Measurements from ENCODE around the gene CYP27B1. TPM values are rescaled to one million over a fixed set of nuclear protein-coding genes. Genes with fewer than 3 reads are reported as not detected.

The CYP27B1 gene
- total RNA-seq, 1 experiment from 2014 or later: 4.7 TPM

DNA sequence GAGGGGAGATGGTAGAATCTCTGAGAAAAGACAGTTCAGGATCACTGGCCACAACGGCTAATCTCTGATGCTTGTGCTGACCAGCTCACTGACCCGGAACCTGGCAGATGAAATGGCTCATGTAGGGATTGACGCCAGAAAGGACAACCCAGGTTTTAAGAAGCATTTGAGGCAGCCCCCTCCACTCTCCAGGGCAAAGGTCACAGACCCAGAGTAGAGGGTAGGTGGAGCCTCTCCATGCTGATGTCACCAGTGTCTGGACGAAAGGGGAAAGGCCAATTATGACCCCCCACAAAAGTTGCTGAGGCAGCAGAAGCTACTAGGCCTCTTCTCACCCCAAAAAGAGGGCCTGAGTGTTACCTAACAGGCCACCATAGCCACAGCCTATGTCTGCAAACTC is 3.9 kb upstream of the CYP27B1 start:
- Histone ChIP-seq H3K4me3 (ENCODE audit: low read depth, low read length, poor library complexity, severe bottlenecking) (no peak overlapping the region), H3K4me1 (ENCODE audit: insufficient read depth, low read length, poor library complexity, severe bottlenecking) (peaks cover 25% of the 10 kb centered on the region), H3K9me3 (ENCODE audit: low read depth, low read length, poor library complexity, severe bottlenecking) (no peaks in the 10 kb centered on the region), H3K36me3 (ENCODE audit: insufficient read depth, low read length, poor library complexity, severe bottlenecking) (peaks cover 6% of the 10 kb centered on the region), H3K27ac (ENCODE audit: low read depth, low read length, poor library complexity, severe bottlenecking) (no peak overlapping the region), H3K27me3 (replicated peaks; ENCODE audit: insufficient read depth, low read depth, low read length, poor library complexity) (peaks cover 10% of the 10 kb centered on the region)
- BruUV-seq (replicated peaks): no TSS peak
- POLR2A ChIA-PET (ENCODE audit: low non-redundant PET): no interaction called here
- no peak for TF ChIP-seq EZH2 (IDR thresholded peaks at IDR 0.05; ENCODE audit: borderline replicate concordance, low read depth, low read length, poor library complexity, severe bottlenecking)
- CTCF ChIA-PET: no interaction called here
- intact Hi-C loops (cut with micrococcal nuclease; ENCODE audit: unreplicated experiment): no loop called here
- DNase-seq (ENCODE audit: low spot score): no peak

- POLR2A ChIA-PET (ENCODE audit: low non-redundant PET): no interaction called here
- peaks cover 36% of the 10 kb centered on the region for H3K4me1 ChIP-seq (ENCODE audit: insufficient read depth, low read length, poor library complexity, severe bottlenecking)
- BruUV-seq (replicated peaks): no TSS peak
- TF ChIP-seq CTCF (conservative IDR thresholded peaks at IDR 0.05; ENCODE audit: low read depth, low read length) (no peak), EZH2 (IDR thresholded peaks at IDR 0.05; ENCODE audit: borderline replicate concordance, low read depth, low read length, poor library complexity, severe bottlenecking) (no peak)
- H3K27ac ChIP-seq (ENCODE audit: low read depth, low read length, poor library complexity, severe bottlenecking): no peak overlapping the region
- no peaks in the 10 kb centered on the region for H3K9me3 ChIP-seq (ENCODE audit: low read depth, low read length, poor library complexity, severe bottlenecking)
- CTCF ChIA-PET: no interaction called here
- H3K27me3 ChIP-seq (replicated peaks; ENCODE audit: insufficient read depth, low read depth, low read length, poor library complexity): peaks cover 21% of the 10 kb centered on the region
- no peak overlapping the region for H3K4me3 ChIP-seq (ENCODE audit: low read depth, low read length, poor library complexity, severe bottlenecking)
- peaks cover 6% of the 10 kb centered on the region for H3K36me3 ChIP-seq (ENCODE audit: insufficient read depth, low read length, poor library complexity, severe bottlenecking)
- intact Hi-C loops (cut with micrococcal nuclease; ENCODE audit: unreplicated experiment): no loop called here
- DNase-seq (ENCODE audit: low spot score): no peak
Measured at GRCh38 chr12:57769594-57769993, 2.7 kb upstream of the CYP27B1 start.

GRCh38 chr12:57767876-57768275 is 998 bp upstream of the CYP27B1 start:
- BruUV-seq (replicated peaks): no TSS peak
- H3K27ac ChIP-seq (ENCODE audit: low read depth, low read length, poor library complexity, severe bottlenecking): no peak overlapping the region
- ChIA-PET CTCF (interaction anchor here (0.9 kb wide), 1 partner anchor 11 kb away, joined by 3 read pairs; no protein-coding TSS in a partner anchor), POLR2A (ENCODE audit: low non-redundant PET) (no interaction called here)
- H3K27me3 ChIP-seq (replicated peaks; ENCODE audit: insufficient read depth, low read depth, low read length, poor library complexity): peaks cover 30% of the 10 kb centered on the region
- H3K36me3 ChIP-seq (ENCODE audit: insufficient read depth, low read length, poor library complexity, severe bottlenecking): peaks cover 6% of the 10 kb centered on the region
- no peaks in the 10 kb centered on the region for H3K9me3 ChIP-seq (ENCODE audit: low read depth, low read length, poor library complexity, severe bottlenecking)
- H3K4me1 ChIP-seq (ENCODE audit: insufficient read depth, low read length, poor library complexity, severe bottlenecking): peaks cover 31% of the 10 kb centered on the region
- TF ChIP-seq EZH2 (IDR thresholded peaks at IDR 0.05; ENCODE audit: borderline replicate concordance, low read depth, low read length, poor library complexity, severe bottlenecking) (no peak), CTCF (conservative IDR thresholded peaks at IDR 0.05; ENCODE audit: low read depth, low read length) (no peak)
- intact Hi-C loops (cut with micrococcal nuclease; ENCODE audit: unreplicated experiment): no loop called here
- no peak for DNase-seq (ENCODE audit: low spot score)
- no peak overlapping the region for H3K4me3 ChIP-seq (ENCODE audit: low read depth, low read length, poor library complexity, severe bottlenecking)

- peaks cover 31% of the 10 kb centered on the region for H3K4me1 ChIP-seq (ENCODE audit: insufficient read depth, low read length, poor library complexity, severe bottlenecking)
- POLR2A ChIA-PET (ENCODE audit: low non-redundant PET): interaction anchor here (0.5 kb wide), 1 partner anchor 8 kb away, joined by 8 read pairs; no protein-coding TSS in a partner anchor
- TF ChIP-seq EZH2 (IDR thresholded peaks at IDR 0.05; ENCODE audit: borderline replicate concordance, low read depth, low read length, poor library complexity, severe bottlenecking): no peak
- CTCF ChIA-PET: interaction anchor here (0.9 to 2.2 kb wide), 2 partner anchors 11 kb away, joined by 3 to 10 read pairs; no protein-coding TSS in a partner anchor
- intact Hi-C loops (cut with micrococcal nuclease; ENCODE audit: unreplicated experiment): no loop called here
- H3K9me3 ChIP-seq (ENCODE audit: low read depth, low read length, poor library complexity, severe bottlenecking): no peaks in the 10 kb centered on the region
- DNase-seq (ENCODE audit: low spot score): no peak
- peaks cover 6% of the 10 kb centered on the region for H3K36me3 ChIP-seq (ENCODE audit: insufficient read depth, low read length, poor library complexity, severe bottlenecking)
- no peak overlapping the region for H3K27ac ChIP-seq (ENCODE audit: low read depth, low read length, poor library complexity, severe bottlenecking)
- peaks cover 30% of the 10 kb centered on the region for H3K27me3 ChIP-seq (replicated peaks; ENCODE audit: insufficient read depth, low read depth, low read length, poor library complexity)
- H3K4me3 ChIP-seq (ENCODE audit: low read depth, low read length, poor library complexity, severe bottlenecking): no peak overlapping the region
- no TSS peak for BruUV-seq (replicated peaks)
Measured at GRCh38 chr12:57767305-57767698, 424 bp upstream of the CYP27B1 start.
